Fibroblast of lung (primary cell): ENCODE results near the gene ECEL1. TPM values are rescaled to one million over a fixed set of nuclear protein-coding genes. Genes with fewer than 3 reads are reported as not detected.

Source experiments
- DNase-seq, 2 donors: peaks; one replicate each; pipeline versions ENCODE4 v3.0.0 to v3.0.0-alpha.2; 2010; ENCODE audit warnings: low read depth in 2 of 2
- H2AFZ ChIP-seq: 2 replicates; pipeline ENCODE4 v1.5.1; 2012; ENCODE audit warnings: low read length, control low read depth, inconsistent platforms
- H3K27ac ChIP-seq: 2 replicates; pipeline ENCODE4 v1.5.1; 2011; ENCODE audit warnings: low read length, control low read depth; ENCODE audit not compliant: insufficient read depth
- H3K27me3 ChIP-seq: 2 replicates; pipeline ENCODE4 v1.5.1; 2011; ENCODE audit warnings: mild to moderate bottlenecking, low read length; ENCODE audit not compliant: control insufficient read depth, insufficient read depth
- H3K36me3 ChIP-seq: 2 replicates; pipeline ENCODE4 v1.5.1; 2011; ENCODE audit warnings: low read length; ENCODE audit not compliant: control insufficient read depth, insufficient read depth
- H3K4me1 ChIP-seq: 2 replicates; pipeline ENCODE4 v1.5.1; 2011; ENCODE audit warnings: low read length; ENCODE audit not compliant: control insufficient read depth, insufficient read depth; ENCODE audit errors: extremely low read depth
- H3K4me2 ChIP-seq: 2 replicates; pipeline ENCODE4 v1.5.1; 2011; ENCODE audit warnings: low read length, control low read depth; ENCODE audit not compliant: insufficient read depth; ENCODE audit errors: extremely low read depth
- H3K4me3 ChIP-seq, 4 experiments: fragments of 200-600 bp in 1 of 4; sonication (generic) in 1 of 4; replicated peaks in 1 of 4; 2 replicates each; pipeline ENCODE4 v1.5.1; 2011 to 2016; ENCODE audit warnings: low read length in 4 of 4, low read depth in 3 of 4, mild to moderate bottlenecking in 3 of 4, control low read depth in 2 of 4, inconsistent platforms in 1 of 4, mixed read lengths in 1 of 4; ENCODE audit not compliant: insufficient read depth in 1 of 4; ENCODE audit errors: control extremely low read depth in 1 of 4
- H3K79me2 ChIP-seq: 2 replicates; pipeline ENCODE4 v1.5.1; 2012; ENCODE audit warnings: mild to moderate bottlenecking, low read length, inconsistent platforms; ENCODE audit not compliant: control insufficient read depth, insufficient read depth
- H3K9ac ChIP-seq: 2 replicates; pipeline ENCODE4 v1.5.1; 2011; ENCODE audit warnings: mild to moderate bottlenecking, low read length, control low read depth; ENCODE audit not compliant: insufficient read depth
- H3K9me3 ChIP-seq: 2 replicates; pipeline ENCODE4 v1.5.1; 2012; ENCODE audit warnings: low read depth, low read length; ENCODE audit not compliant: control insufficient read depth, insufficient read depth
- H4K20me1 ChIP-seq: 2 replicates; pipeline ENCODE4 v1.5.1; 2011; ENCODE audit warnings: low read length; ENCODE audit not compliant: control insufficient read depth, insufficient read depth; ENCODE audit errors: extremely low read depth
- EZH2 ChIP-seq: IDR thresholded peaks from 2 replicates; pipeline ENCODE4 v1.5.1; 2012; ENCODE audit warnings: low read length, control low read depth, mild to moderate bottlenecking; ENCODE audit errors: missing control alignments
- polyA plus RNA-seq, 2 donors: library from polyadenylated mRNA; depleted of rRNA in 1 of 2; stranded (reverse) in 1 of 2; unstranded in 1 of 2; fragments of >200 nt; gene quantifications; 2 replicates each; pipeline ENCODE4 v1.2.1, GENCODE V29; 2011 to 2012; ENCODE audit warnings: missing spikeins in 1 of 2
- total RNA-seq: library from RNA; depleted of rRNA; stranded (reverse); fragments of >200 nt; gene quantifications from 2 replicates; pipeline ENCODE4 v1.2.1, GENCODE V29; 2014
- TF ChIP-seq, protein P1 (sequence below), 2 donors: IDR thresholded peaks in 1 of 2; conservative IDR thresholded peaks in 1 of 2; 1 replicate in 1 of 2; 2 replicates in 1 of 2; pipeline ENCODE4 v1.5.1; 2011 to 2012; ENCODE audit warnings: low read length in 2 of 2, control low read depth in 1 of 2, inconsistent platforms in 1 of 2, low read depth in 1 of 2, mild to moderate bottlenecking in 1 of 2

ECEL1 gene
- total and polyA plus RNA-seq, 2 donors (not counting 1 experiment from before 2014, with no cell fraction given) = not detected

DNA sequence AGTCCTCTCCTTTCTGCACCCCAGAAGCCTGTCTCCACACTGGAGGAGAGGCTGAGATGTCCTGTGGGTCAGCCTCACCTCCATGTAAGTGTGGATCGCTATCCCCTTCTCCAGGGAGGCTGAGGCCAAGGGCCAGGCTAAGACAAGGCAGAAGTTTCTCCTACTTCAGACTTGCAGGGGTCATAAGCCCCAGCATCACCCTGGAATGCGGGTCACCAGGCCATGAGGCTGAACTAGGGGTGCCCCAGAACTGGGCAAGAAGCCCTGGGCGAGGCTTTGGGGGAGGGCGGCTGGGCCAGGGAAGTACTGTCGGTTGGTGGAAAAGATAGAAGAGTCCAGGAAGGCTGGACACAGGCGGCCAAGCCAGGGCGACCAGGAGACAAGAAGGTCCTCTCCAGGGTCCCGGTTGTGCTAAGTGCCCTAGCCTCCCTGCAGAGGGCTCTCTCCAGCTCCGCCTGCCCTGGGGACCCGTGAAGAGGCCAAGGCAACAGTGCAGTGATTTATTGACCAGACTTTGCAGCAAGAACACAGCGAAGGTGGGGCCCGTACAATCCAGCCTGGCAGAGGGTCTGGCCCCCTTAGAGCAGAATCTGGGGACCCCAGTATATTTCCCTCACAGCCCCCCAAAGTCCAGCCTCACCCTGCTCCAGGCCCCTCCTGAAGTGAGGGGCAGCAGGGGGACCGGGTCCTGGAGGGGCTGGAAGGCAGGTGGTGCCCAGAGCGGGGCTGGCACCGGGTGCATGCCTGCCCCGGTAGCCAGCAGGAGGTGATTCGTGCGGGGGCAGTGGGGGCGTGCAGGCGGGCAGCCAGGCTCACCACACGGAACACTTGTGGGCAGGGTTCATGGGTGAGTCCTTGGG is 8.1 kb downstream of the ECEL1 start:
- Histone ChIP-seq H3K9me3 (no peaks in the 10 kb centered on the region), H3K4me3 (no peak overlapping the region), H2AFZ (no peak overlapping the region), H3K9ac (no peak overlapping the region), H3K79me2 (no peaks in the 10 kb centered on the region), H3K36me3 (no peaks in the 10 kb centered on the region), H3K27ac (no peak overlapping the region), H3K4me2 (no peak overlapping the region), H4K20me1 (no peaks in the 10 kb centered on the region), H3K27me3 (no peaks in the 10 kb centered on the region), H3K4me1 (no peaks in the 10 kb centered on the region)
- TF ChIP-seq, protein P1, sequence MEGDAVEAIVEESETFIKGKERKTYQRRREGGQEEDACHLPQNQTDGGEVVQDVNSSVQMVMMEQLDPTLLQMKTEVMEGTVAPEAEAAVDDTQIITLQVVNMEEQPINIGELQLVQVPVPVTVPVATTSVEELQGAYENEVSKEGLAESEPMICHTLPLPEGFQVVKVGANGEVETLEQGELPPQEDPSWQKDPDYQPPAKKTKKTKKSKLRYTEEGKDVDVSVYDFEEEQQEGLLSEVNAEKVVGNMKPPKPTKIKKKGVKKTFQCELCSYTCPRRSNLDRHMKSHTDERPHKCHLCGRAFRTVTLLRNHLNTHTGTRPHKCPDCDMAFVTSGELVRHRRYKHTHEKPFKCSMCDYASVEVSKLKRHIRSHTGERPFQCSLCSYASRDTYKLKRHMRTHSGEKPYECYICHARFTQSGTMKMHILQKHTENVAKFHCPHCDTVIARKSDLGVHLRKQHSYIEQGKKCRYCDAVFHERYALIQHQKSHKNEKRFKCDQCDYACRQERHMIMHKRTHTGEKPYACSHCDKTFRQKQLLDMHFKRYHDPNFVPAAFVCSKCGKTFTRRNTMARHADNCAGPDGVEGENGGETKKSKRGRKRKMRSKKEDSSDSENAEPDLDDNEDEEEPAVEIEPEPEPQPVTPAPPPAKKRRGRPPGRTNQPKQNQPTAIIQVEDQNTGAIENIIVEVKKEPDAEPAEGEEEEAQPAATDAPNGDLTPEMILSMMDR (conservative IDR thresholded peaks at IDR 0.05 in 1 of 2, IDR thresholded peaks at IDR 0.05 in 1 of 2; ENCODE audit: low read depth in 1 of 2, low read length in 2 of 2) = no peak
- TF ChIP-seq EZH2 = no peak
- no peak for DNase-seq

DNA sequence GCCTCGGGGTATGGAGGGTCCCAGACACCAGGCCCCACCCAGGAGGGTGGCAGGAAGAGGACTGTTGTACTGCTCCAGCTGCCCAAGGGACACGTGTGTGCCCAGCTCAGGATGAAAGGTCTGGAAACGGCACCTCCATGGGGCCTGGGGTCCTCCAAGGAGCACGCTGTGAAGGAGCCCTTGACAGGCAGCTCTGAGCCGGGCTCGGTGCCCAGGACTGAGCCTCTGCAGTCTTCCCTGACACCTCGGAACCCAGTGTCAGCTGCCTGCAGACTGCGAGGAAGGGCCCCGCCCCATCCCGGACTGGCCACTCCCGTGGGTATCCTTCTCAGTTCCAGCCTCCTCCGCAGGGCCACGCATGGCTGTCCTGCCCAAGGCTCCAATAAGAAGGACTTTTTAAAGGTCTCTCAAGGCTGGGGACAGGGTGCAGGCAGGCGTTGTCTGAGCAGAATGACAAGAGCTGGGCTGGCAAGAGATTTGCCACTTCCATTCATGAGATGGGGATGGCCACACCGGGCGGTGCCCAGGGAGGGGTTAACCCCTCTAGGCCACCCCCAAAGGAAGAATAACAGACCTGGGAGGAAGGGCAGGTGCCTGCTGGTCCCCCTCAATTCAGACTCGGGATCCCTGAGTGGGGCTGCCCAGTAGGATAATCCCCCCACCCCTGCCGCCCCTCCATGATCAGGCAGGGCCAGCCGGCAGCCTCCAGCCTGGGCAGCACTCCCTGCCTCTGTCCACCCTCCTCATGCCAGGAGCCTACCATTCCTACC is 8.9 kb downstream of the ECEL1 start:
- no peak overlapping the region for H3K27ac ChIP-seq
- no peaks in the 10 kb centered on the region for H4K20me1 ChIP-seq
- no peak overlapping the region for H2AFZ ChIP-seq
- no peaks in the 10 kb centered on the region for H3K79me2 ChIP-seq
- no peak overlapping the region for H3K9ac ChIP-seq
- H3K9me3 ChIP-seq = no peaks in the 10 kb centered on the region
- no peaks in the 10 kb centered on the region for H3K36me3 ChIP-seq
- H3K4me2 ChIP-seq = no peak overlapping the region
- no peaks in the 10 kb centered on the region for H3K27me3 ChIP-seq
- no peak overlapping the region for H3K4me3 ChIP-seq
- DNase-seq = no peak
- H3K4me1 ChIP-seq = no peaks in the 10 kb centered on the region
- no peak for TF ChIP-seq EZH2

DNA sequence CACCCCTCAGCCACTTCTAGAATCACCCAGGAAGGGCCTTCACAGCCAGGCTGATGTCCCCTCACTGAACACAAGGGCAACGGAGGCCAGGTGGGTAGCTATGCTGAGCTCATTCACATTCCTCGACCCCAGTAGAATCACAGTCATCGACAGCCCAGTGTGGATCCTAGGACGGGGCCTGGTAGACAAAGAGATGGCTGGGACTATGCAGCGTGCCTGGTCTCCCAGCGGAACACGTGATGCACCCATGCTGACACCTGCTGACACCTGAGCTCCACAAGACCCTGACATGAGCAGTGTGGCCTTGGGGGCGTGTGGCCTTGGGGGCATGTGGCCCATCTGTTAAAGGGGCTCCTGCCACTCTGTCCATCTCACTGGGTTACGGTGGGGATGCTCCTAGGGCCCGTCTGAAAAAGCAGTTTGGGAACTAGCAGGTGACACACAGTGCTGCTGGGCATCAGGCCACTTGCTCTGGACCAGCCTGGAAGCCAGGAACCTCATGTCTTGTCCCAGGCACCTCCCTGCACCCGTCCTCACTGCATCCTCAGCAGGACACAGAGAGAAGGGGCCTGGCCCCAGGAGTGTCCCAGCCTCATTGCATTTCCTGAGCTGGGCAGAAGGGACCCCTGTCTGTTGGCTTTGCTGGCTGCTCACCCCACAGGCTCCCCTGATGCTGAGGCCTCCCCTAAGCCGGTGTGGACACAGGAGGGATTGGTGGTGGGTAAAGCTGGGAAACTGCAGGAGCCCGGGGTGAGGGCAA is 9.7 kb downstream of the ECEL1 start:
- Histone ChIP-seq H4K20me1 (no peaks in the 10 kb centered on the region), H3K79me2 (no peaks in the 10 kb centered on the region), H3K36me3 (no peaks in the 10 kb centered on the region), H3K27ac (no peak overlapping the region), H3K27me3 (no peaks in the 10 kb centered on the region), H3K4me2 (no peak overlapping the region), H3K9me3 (no peaks in the 10 kb centered on the region), H2AFZ (no peak overlapping the region), H3K4me3 (no peak overlapping the region), H3K4me1 (no peaks in the 10 kb centered on the region), H3K9ac (no peak overlapping the region)
- no peak for TF ChIP-seq EZH2
- TF ChIP-seq, protein P1 (conservative IDR thresholded peaks at IDR 0.05 in 1 of 2, IDR thresholded peaks at IDR 0.05 in 1 of 2; ENCODE audit: low read depth in 1 of 2, low read length in 2 of 2) = no peak
- no peak for DNase-seq
